Measurements from ENCODE around the gene SANBR.

DNA sequence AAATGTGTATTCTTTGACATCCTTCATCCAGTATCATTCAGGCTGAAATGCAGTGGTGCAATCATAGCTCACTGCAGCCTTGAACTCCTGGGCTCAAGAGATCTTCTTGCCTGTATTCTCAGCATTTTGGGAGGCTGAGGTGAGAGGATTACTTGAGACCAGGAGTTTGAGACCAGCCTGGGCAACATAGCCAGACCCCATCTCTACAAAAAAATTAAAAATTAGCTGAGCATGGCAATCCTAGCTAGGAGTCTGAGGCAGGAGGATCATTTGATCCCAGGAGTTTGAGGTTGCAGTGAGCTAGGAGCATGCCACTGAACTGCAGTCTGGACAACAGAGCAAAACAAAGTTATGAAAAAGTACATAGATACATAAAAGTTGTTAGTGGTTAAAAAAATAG lies 24.1 kb downstream of the SANBR start:
- TF ChIP-seq, protein P1, sequence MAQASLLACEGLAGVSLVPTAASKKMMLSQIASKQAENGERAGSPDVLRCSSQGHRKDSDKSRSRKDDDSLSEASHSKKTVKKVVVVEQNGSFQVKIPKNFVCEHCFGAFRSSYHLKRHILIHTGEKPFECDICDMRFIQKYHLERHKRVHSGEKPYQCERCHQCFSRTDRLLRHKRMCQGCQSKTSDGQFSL (CRISPR knock-in tag; IDR thresholded peaks at IDR 0.05), result no peak
- TF ChIP-seq ZNF629 (CRISPR knock-in tag; conservative IDR thresholded peaks at IDR 0.05) (no peak), ZNF274 (CRISPR knock-in tag; IDR thresholded peaks at IDR 0.05) (no peak), ZNF33B (CRISPR knock-in tag; IDR thresholded peaks at IDR 0.05) (no peak), SATB2 (CRISPR knock-in tag; IDR thresholded peaks at IDR 0.05) (no peak), RFX3 (CRISPR knock-in tag; IDR thresholded peaks at IDR 0.05) (no peak), NCOA1 (CRISPR knock-in tag; IDR thresholded peaks at IDR 0.05) (no peak)
- TF ChIP-seq, protein P2, sequence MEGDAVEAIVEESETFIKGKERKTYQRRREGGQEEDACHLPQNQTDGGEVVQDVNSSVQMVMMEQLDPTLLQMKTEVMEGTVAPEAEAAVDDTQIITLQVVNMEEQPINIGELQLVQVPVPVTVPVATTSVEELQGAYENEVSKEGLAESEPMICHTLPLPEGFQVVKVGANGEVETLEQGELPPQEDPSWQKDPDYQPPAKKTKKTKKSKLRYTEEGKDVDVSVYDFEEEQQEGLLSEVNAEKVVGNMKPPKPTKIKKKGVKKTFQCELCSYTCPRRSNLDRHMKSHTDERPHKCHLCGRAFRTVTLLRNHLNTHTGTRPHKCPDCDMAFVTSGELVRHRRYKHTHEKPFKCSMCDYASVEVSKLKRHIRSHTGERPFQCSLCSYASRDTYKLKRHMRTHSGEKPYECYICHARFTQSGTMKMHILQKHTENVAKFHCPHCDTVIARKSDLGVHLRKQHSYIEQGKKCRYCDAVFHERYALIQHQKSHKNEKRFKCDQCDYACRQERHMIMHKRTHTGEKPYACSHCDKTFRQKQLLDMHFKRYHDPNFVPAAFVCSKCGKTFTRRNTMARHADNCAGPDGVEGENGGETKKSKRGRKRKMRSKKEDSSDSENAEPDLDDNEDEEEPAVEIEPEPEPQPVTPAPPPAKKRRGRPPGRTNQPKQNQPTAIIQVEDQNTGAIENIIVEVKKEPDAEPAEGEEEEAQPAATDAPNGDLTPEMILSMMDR (CRISPR knock-in tag; IDR thresholded peaks at IDR 0.05), result no peak
